Measurements from ENCODE around the gene PPM1A. TPM values are rescaled to one million over a fixed set of nuclear protein-coding genes. Genes with fewer than 3 reads are reported as not detected.

Gene PPM1A
- total and polyA plus RNA-seq, 2 experiments from 2014 or later = 16.9 to 21.5 TPM

- no peak for DNase-seq
- Histone ChIP-seq H3K27ac (no peak overlapping the region), H4K20me1 (ENCODE audit: insufficient read depth) (no peaks in the 10 kb centered on the region), H3K79me2 (ENCODE audit: insufficient read depth) (no peaks in the 10 kb centered on the region), H3K4me2 (ENCODE audit: unreplicated experiment) (no peak overlapping the region), H3F3A (ENCODE audit: insufficient read depth) (no peaks in the 10 kb centered on the region), H3K4me1 (ENCODE audit: insufficient read depth) (no peaks in the 10 kb centered on the region), H3K9ac (no peak overlapping the region), H3K9me3 (ENCODE audit: low read depth) (no peaks in the 10 kb centered on the region), H3K9me2 (ENCODE audit: insufficient read depth) (no peaks in the 10 kb centered on the region), H3K36me3 (ENCODE audit: low read depth) (no peaks in the 10 kb centered on the region), H3K27me3 (replicated peaks; ENCODE audit: insufficient read depth) (no peaks in the 10 kb centered on the region), H2AFZ (no peak overlapping the region), H3K4me3 (no peak overlapping the region)
- in situ Hi-C loops (cut with MboI) = no loop called here
- TF ChIP-seq EZH2 (IDR thresholded peaks at IDR 0.05; ENCODE audit: insufficient read depth, poor library complexity, severe bottlenecking) = no peak
- TF ChIP-seq EZH2phosphoT487 (IDR thresholded peaks at IDR 0.05; ENCODE audit: insufficient read depth, low read depth) = no peak
Observed at GRCh38 chr14:60229614-60230013, 19.4 kb upstream of the PPM1A start.

GRCh38 chr14:60232185-60232584 is 16.8 kb upstream of the PPM1A start:
- H3K9me2 ChIP-seq (ENCODE audit: insufficient read depth) = no peaks in the 10 kb centered on the region
- no peaks in the 10 kb centered on the region for H3F3A ChIP-seq (ENCODE audit: insufficient read depth)
- no peaks in the 10 kb centered on the region for H4K20me1 ChIP-seq (ENCODE audit: insufficient read depth)
- in situ Hi-C loops (cut with MboI) = no loop called here
- no peak for DNase-seq
- no peaks in the 10 kb centered on the region for H3K79me2 ChIP-seq (ENCODE audit: insufficient read depth)
- H3K4me2 ChIP-seq (ENCODE audit: unreplicated experiment) = no peak overlapping the region
- H3K27ac ChIP-seq = no peak overlapping the region
- H3K9me3 ChIP-seq (ENCODE audit: low read depth) = no peaks in the 10 kb centered on the region
- no peaks in the 10 kb centered on the region for H3K27me3 ChIP-seq (replicated peaks; ENCODE audit: insufficient read depth)
- H3K4me1 ChIP-seq (ENCODE audit: insufficient read depth) = no peaks in the 10 kb centered on the region
- H3K9ac ChIP-seq = no peak overlapping the region
- no peaks in the 10 kb centered on the region for H3K36me3 ChIP-seq (ENCODE audit: low read depth)
- H3K4me3 ChIP-seq = no peak overlapping the region
- TF ChIP-seq EZH2phosphoT487 (IDR thresholded peaks at IDR 0.05; ENCODE audit: insufficient read depth, low read depth) (no peak), EZH2 (IDR thresholded peaks at IDR 0.05; ENCODE audit: insufficient read depth, poor library complexity, severe bottlenecking) (no peak)
- WGBS, 2 experiments (ENCODE audit: low coverage in 1 of 2, low lambda C conversion rate in 2 of 2, missing lambda C conversion rate in 2 of 2) = 64 to 70% methylated on average over 1 of the region's 1 CpG
- H2AFZ ChIP-seq = no peak overlapping the region

- no peak for DNase-seq
Observed at GRCh38 chr14:60233251-60233650, 15.8 kb upstream of the PPM1A start.

GRCh38 chr14:60233891-60234290 is 15.1 kb upstream of the PPM1A start:
- no peaks in the 10 kb centered on the region for H4K20me1 ChIP-seq (ENCODE audit: insufficient read depth)
- H3K9me2 ChIP-seq (ENCODE audit: insufficient read depth) = no peaks in the 10 kb centered on the region
- H3K4me3 ChIP-seq = no peak overlapping the region
- H3K9me3 ChIP-seq (ENCODE audit: low read depth) = no peaks in the 10 kb centered on the region
- H3K27me3 ChIP-seq (replicated peaks; ENCODE audit: insufficient read depth) = no peaks in the 10 kb centered on the region
- in situ Hi-C loops (cut with MboI) = no loop called here
- TF ChIP-seq EZH2 (IDR thresholded peaks at IDR 0.05; ENCODE audit: insufficient read depth, poor library complexity, severe bottlenecking) (no peak), EZH2phosphoT487 (IDR thresholded peaks at IDR 0.05; ENCODE audit: insufficient read depth, low read depth) (no peak)
- DNase-seq = no peak
- H3K4me1 ChIP-seq (ENCODE audit: insufficient read depth) = no peaks in the 10 kb centered on the region
- H3K36me3 ChIP-seq (ENCODE audit: low read depth) = no peaks in the 10 kb centered on the region
- no peak overlapping the region for H3K27ac ChIP-seq
- H2AFZ ChIP-seq = no peak overlapping the region
- no peaks in the 10 kb centered on the region for H3K79me2 ChIP-seq (ENCODE audit: insufficient read depth)
- H3K4me2 ChIP-seq (ENCODE audit: unreplicated experiment) = no peak overlapping the region
- H3F3A ChIP-seq (ENCODE audit: insufficient read depth) = no peaks in the 10 kb centered on the region
- no peak overlapping the region for H3K9ac ChIP-seq

More at GRCh38 chr14:60233251-60233650, 15.8 kb upstream of the PPM1A start:
- in situ Hi-C loops (cut with MboI) = no loop called here
- no peak overlapping the region for H3K4me3 ChIP-seq
- H3K36me3 ChIP-seq (ENCODE audit: low read depth) = no peaks in the 10 kb centered on the region
- H3K4me2 ChIP-seq (ENCODE audit: unreplicated experiment) = no peak overlapping the region
- no peaks in the 10 kb centered on the region for H3K79me2 ChIP-seq (ENCODE audit: insufficient read depth)
- H4K20me1 ChIP-seq (ENCODE audit: insufficient read depth) = no peaks in the 10 kb centered on the region
- no peaks in the 10 kb centered on the region for H3K9me2 ChIP-seq (ENCODE audit: insufficient read depth)
- H3K4me1 ChIP-seq (ENCODE audit: insufficient read depth) = no peaks in the 10 kb centered on the region
- no peak overlapping the region for H3K27ac ChIP-seq
- 22 to 25% methylated on average over 3 of the region's 3 CpGs for WGBS, 2 experiments (ENCODE audit: low coverage in 1 of 2, low lambda C conversion rate in 2 of 2, missing lambda C conversion rate in 2 of 2)
- H3K27me3 ChIP-seq (replicated peaks; ENCODE audit: insufficient read depth) = no peaks in the 10 kb centered on the region
- TF ChIP-seq EZH2 (IDR thresholded peaks at IDR 0.05; ENCODE audit: insufficient read depth, poor library complexity, severe bottlenecking) (no peak), EZH2phosphoT487 (IDR thresholded peaks at IDR 0.05; ENCODE audit: insufficient read depth, low read depth) (no peak)
- H3K9ac ChIP-seq = no peak overlapping the region
- H2AFZ ChIP-seq = no peak overlapping the region
- no peaks in the 10 kb centered on the region for H3K9me3 ChIP-seq (ENCODE audit: low read depth)
- no peaks in the 10 kb centered on the region for H3F3A ChIP-seq (ENCODE audit: insufficient read depth)

GRCh38 chr14:60235440-60235839 is 13.6 kb upstream of the PPM1A start:
- Histone ChIP-seq H3K4me3 (no peak overlapping the region), H3K27ac (no peak overlapping the region), H3K79me2 (ENCODE audit: insufficient read depth) (no peaks in the 10 kb centered on the region), H3K27me3 (replicated peaks; ENCODE audit: insufficient read depth) (no peaks in the 10 kb centered on the region; the same call in 1 of the 2 replicates), H3K9me2 (ENCODE audit: insufficient read depth) (no peaks in the 10 kb centered on the region), H4K20me1 (ENCODE audit: insufficient read depth) (no peaks in the 10 kb centered on the region), H3K36me3 (ENCODE audit: low read depth) (no peaks in the 10 kb centered on the region), H3K4me2 (ENCODE audit: unreplicated experiment) (no peak overlapping the region), H3K4me1 (ENCODE audit: insufficient read depth) (no peaks in the 10 kb centered on the region), H3F3A (ENCODE audit: insufficient read depth) (no peaks in the 10 kb centered on the region), H3K9ac (no peak overlapping the region), H3K9me3 (ENCODE audit: low read depth) (no peaks in the 10 kb centered on the region), H2AFZ (no peak overlapping the region)
- no peak for TF ChIP-seq EZH2phosphoT487 (IDR thresholded peaks at IDR 0.05; ENCODE audit: insufficient read depth, low read depth)
- no peak for TF ChIP-seq EZH2 (IDR thresholded peaks at IDR 0.05; ENCODE audit: insufficient read depth, poor library complexity, severe bottlenecking)
- WGBS, 2 experiments (ENCODE audit: low coverage in 1 of 2, low lambda C conversion rate in 2 of 2, missing lambda C conversion rate in 2 of 2) = 37 to 39% methylated on average over 2 of the region's 2 CpGs
- DNase-seq = no peak
- in situ Hi-C loops (cut with MboI) = no loop called here

All from GM23248 (cell line).